Measurements from ENCODE around the gene ARL4C. TPM values are rescaled to one million over a fixed set of nuclear protein-coding genes. Genes with fewer than 3 reads are reported as not detected.

The ARL4C gene
- total RNA-seq, 2 experiments from 2014 or later = 469 to 471 TPM

DNA sequence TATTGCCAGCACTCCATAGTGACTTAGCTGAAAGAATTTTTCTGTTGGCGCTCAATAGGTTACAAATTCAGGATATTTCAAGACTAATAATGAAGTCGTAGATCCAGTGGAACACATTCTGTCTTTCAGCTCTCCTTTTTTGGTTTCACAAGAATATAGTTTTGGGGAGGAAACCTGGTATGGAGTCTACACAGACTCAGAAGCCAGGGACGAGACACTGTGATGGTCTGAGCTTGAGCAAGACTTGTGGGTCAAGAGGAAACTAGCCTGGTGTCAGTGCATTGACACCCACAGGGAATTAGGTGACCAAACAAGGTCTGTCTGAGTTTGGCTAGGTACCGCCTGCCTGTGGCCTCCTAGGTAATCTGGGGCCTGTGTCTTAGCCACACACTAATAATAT, 26.9 kb downstream of the ARL4C start:
- Mint-ChIP-seq H3K9me3 (no peaks in the 10 kb centered on the region), H3K4me1 (ENCODE audit: low read depth) (peaks cover 53% of the 10 kb centered on the region), H3K36me3 (ENCODE audit: low read depth) (no peaks in the 10 kb centered on the region), H3K27ac (no peak overlapping the region), H3K4me3 (no peak overlapping the region), H3K27me3 (no peaks in the 10 kb centered on the region)
- CTCF ChIA-PET = interaction anchor here (1.6 kb wide), 1 partner anchor 14 kb away, joined by 5 read pairs; no protein-coding TSS in a partner anchor
- Histone ChIP-seq H3K4me1 (ENCODE audit: insufficient read depth, low read length) (peaks cover 26% of the 10 kb centered on the region), H3K27me3 (ENCODE audit: control insufficient read depth in 1 of 2, insufficient read depth in 2 of 2, low read length in 2 of 2) (no peaks in the 10 kb centered on the region), H3K9me3 (ENCODE audit: control insufficient read depth in 1 of 2, insufficient read depth in 1 of 2, low read length in 2 of 2) (peaks cover 0 to 13% of the 10 kb centered on the region in 2 experiments), H3K36me3 (ENCODE audit: insufficient read depth, low read length) (no peaks in the 10 kb centered on the region), H3K4me3 (ENCODE audit: low read length) (no peak overlapping the region), H3K27ac (ENCODE audit: low read depth in 1 of 2, low read length in 2 of 2) (no peak overlapping the region)
- TF ChIP-seq CTCF (IDR thresholded peaks at IDR 0.05) = no peak
- DNase-seq (no peak), ATAC-seq (ENCODE audit: poor library complexity) (no peak)
- POLR2A ChIA-PET = interaction anchor here (1.5 to 11.7 kb wide), 3 partner anchors 13 to 180 kb away, joined by 3 to 230 read pairs (median 4); no protein-coding TSS in a partner anchor
- intact Hi-C loops (cut with DNase I, micrococcal nuclease) = loop anchor here in 1 of 2 experiments (2.0 kb wide), 1 partner anchor 15 kb away; no protein-coding TSS in a partner anchor

GRCh38 chr2:234469251-234469845, 27.5 kb downstream of the ARL4C start:
- no peak for DNase-seq
- H3K27ac ChIP-seq (ENCODE audit: low read depth in 1 of 2, low read length in 2 of 2) = no peak overlapping the region
- TF ChIP-seq CTCF (IDR thresholded peaks at IDR 0.05) = no peak
- Mint-ChIP-seq H3K4me3 (no peak overlapping the region), H3K9me3 (no peaks in the 10 kb centered on the region), H3K27ac (no peak overlapping the region), H3K36me3 (ENCODE audit: low read depth) (no peaks in the 10 kb centered on the region), H3K27me3 (no peaks in the 10 kb centered on the region), H3K4me1 (ENCODE audit: low read depth) (peaks cover 53% of the 10 kb centered on the region)
- CTCF ChIA-PET = interaction anchor here (0.6 to 1.6 kb wide), 2 partner anchors 14 to 76 kb away, joined by 3 to 5 read pairs; no protein-coding TSS in a partner anchor
- no peaks in the 10 kb centered on the region for H3K36me3 ChIP-seq (ENCODE audit: insufficient read depth, low read length)
- intact Hi-C loops (cut with DNase I, micrococcal nuclease) = loop anchor here in 1 of 2 experiments (2.0 kb wide), 1 partner anchor 15 kb away; no protein-coding TSS in a partner anchor
- peaks cover 26% of the 10 kb centered on the region for H3K4me1 ChIP-seq (ENCODE audit: insufficient read depth, low read length)
- POLR2A ChIA-PET = interaction anchor here (1.5 to 11.7 kb wide), 3 partner anchors 14 to 180 kb away, joined by 3 to 230 read pairs (median 4); no protein-coding TSS in a partner anchor
- no peak for ATAC-seq (ENCODE audit: poor library complexity)
- no peaks in the 10 kb centered on the region for H3K27me3 ChIP-seq (ENCODE audit: control insufficient read depth in 1 of 2, insufficient read depth in 2 of 2, low read length in 2 of 2)
- H3K9me3 ChIP-seq (ENCODE audit: control insufficient read depth in 1 of 2, insufficient read depth in 1 of 2, low read length in 2 of 2) = peaks cover 0 to 13% of the 10 kb centered on the region in 2 experiments
- H3K4me3 ChIP-seq (ENCODE audit: low read length) = no peak overlapping the region

DNA sequence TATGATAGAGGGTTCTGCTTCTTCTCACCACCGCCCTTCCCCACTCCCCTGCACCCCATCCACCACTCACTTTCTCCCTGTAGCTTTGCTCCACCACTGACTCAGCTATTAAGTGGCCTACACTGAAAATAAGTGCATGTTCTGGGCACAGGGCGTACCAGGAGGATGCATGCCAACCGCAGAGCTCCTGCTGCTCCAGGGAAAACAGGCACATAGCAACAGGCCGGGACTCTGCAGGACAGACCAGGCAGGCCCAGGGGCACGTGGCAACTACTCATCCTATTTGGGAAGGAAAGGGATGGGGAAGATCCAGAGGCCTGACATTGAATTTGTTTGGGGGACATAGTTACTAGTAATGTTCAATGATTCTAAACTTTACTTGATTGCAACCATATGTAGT, 28.4 kb downstream of the ARL4C start:
- Histone ChIP-seq H3K27me3 (ENCODE audit: control insufficient read depth in 1 of 2, insufficient read depth in 2 of 2, low read length in 2 of 2) (no peaks in the 10 kb centered on the region), H3K9me3 (ENCODE audit: control insufficient read depth in 1 of 2, insufficient read depth in 1 of 2, low read length in 2 of 2) (peaks cover 0 to 13% of the 10 kb centered on the region in 2 experiments), H3K4me1 (ENCODE audit: insufficient read depth, low read length) (peaks cover 35% of the 10 kb centered on the region), H3K27ac (ENCODE audit: low read depth in 1 of 2, low read length in 2 of 2) (no peak overlapping the region), H3K4me3 (ENCODE audit: low read length) (no peak overlapping the region), H3K36me3 (ENCODE audit: insufficient read depth, low read length) (no peaks in the 10 kb centered on the region)
- Mint-ChIP-seq H3K36me3 (ENCODE audit: low read depth) (no peaks in the 10 kb centered on the region), H3K4me1 (ENCODE audit: low read depth) (peaks cover 55% of the 10 kb centered on the region), H3K27ac (peak overlapping the region; percentile 61), H3K9me3 (no peaks in the 10 kb centered on the region), H3K27me3 (no peaks in the 10 kb centered on the region), H3K4me3 (no peak overlapping the region)
- intact Hi-C loops (cut with DNase I, micrococcal nuclease) = loop anchor here in 1 of 2 experiments (2.0 kb wide), 1 partner anchor 16 kb away; no protein-coding TSS in a partner anchor
- CTCF ChIA-PET = interaction anchor here (1.6 kb wide), 1 partner anchor 15 kb away, joined by 4 read pairs; no protein-coding TSS in a partner anchor
- DNase-seq (no peak), ATAC-seq (ENCODE audit: poor library complexity) (no peak)
- no peak for TF ChIP-seq CTCF (IDR thresholded peaks at IDR 0.05)
- POLR2A ChIA-PET = interaction anchor here (0.7 to 11.7 kb wide), 4 partner anchors 17 to 364 kb away, joined by 3 to 230 read pairs (median 4); no protein-coding TSS in a partner anchor

Data from CD4-positive, alpha-beta T cell (primary cell).